ENCODE data around the gene MARK4.

Gene MARK4

DNA sequence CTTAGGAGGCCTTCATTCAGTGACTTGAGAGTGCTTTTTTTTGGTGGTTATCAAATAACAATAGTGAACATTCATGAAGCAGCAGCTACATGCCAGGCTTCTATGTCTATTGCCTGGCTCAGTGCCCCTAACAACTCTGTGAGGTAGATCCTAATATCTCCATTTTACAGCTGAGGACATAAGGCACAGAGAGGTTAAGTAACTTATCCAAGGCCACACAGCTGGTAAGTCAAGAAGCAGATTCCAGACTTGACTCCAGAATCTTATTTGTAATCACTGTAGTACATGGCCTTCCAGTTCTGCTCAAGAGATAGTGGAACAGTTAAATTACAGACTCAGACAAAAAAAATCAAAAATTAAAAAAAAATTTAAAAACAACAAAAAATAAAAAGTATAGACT is 44.8 kb downstream of the MARK4 start:
- no peak overlapping the region for H3K4me3 ChIP-seq (ENCODE audit: low read depth, low read length)
- TF ChIP-seq, protein P1, sequence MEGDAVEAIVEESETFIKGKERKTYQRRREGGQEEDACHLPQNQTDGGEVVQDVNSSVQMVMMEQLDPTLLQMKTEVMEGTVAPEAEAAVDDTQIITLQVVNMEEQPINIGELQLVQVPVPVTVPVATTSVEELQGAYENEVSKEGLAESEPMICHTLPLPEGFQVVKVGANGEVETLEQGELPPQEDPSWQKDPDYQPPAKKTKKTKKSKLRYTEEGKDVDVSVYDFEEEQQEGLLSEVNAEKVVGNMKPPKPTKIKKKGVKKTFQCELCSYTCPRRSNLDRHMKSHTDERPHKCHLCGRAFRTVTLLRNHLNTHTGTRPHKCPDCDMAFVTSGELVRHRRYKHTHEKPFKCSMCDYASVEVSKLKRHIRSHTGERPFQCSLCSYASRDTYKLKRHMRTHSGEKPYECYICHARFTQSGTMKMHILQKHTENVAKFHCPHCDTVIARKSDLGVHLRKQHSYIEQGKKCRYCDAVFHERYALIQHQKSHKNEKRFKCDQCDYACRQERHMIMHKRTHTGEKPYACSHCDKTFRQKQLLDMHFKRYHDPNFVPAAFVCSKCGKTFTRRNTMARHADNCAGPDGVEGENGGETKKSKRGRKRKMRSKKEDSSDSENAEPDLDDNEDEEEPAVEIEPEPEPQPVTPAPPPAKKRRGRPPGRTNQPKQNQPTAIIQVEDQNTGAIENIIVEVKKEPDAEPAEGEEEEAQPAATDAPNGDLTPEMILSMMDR (IDR thresholded peaks at IDR 0.05; ENCODE audit: borderline replicate concordance, insufficient read depth, low read depth, low read length), result no peak

- TF ChIP-seq, protein P1 (IDR thresholded peaks at IDR 0.05; ENCODE audit: borderline replicate concordance, insufficient read depth, low read depth, low read length), result no peak
- no peak overlapping the region for H3K4me3 ChIP-seq (ENCODE audit: low read depth, low read length)
These were observed 45.3 kb downstream of the MARK4 start for GRCh38 chr19:45296355-45296754.

- TF ChIP-seq, protein P1 (IDR thresholded peaks at IDR 0.05; ENCODE audit: borderline replicate concordance, insufficient read depth, low read depth, low read length), result no peak
- H3K4me3 ChIP-seq (ENCODE audit: low read depth, low read length), result no peak overlapping the region
These were observed 46.6 kb downstream of the MARK4 start for GRCh38 chr19:45297674-45298073.

DNA sequence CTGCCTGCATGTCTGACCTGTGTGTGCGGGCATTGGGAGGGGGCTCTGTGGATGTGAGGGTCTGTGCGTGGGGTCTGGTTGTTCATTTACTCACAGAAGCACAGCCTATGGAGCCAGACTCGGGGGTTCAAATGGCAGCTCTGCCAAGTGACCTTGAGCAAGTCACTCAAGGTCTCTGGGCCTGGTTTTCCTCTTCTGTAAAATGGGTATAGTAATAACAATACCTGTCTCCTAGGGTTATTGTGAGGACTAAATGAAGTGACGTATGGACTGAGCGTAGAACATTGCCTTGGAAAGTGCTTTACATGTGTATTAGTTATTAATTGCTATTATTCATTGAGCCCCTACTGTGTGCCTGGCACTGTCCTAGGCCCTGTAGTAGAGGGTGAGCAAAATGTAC is 47.2 kb downstream of the MARK4 start:
- no peak overlapping the region for H3K4me3 ChIP-seq (ENCODE audit: low read depth, low read length)
- TF ChIP-seq, protein P1 (IDR thresholded peaks at IDR 0.05; ENCODE audit: borderline replicate concordance, insufficient read depth, low read depth, low read length), result no peak

DNA sequence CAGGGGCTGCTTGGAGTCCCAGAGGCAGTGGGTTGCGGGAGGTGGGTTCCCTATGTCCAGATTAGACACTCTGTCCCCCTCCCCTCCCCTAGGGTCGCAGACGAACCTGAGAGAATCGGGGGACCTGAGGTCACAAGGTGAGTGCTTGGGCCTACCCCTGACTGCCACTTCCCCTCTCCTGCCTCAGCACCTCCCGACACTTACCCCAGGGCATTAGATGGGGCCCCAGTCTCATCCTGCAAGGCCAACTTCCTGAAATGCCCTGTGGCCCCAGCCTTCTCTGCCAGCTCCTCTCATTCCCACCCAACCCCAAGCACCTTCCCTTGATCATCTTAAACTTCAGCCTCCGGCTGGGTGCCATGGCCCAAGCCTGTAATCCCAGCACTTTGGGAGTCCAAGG is 48.6 kb downstream of the MARK4 start:
- no peak overlapping the region for H3K4me3 ChIP-seq (ENCODE audit: low read depth, low read length)
- TF ChIP-seq, protein P1 (IDR thresholded peaks at IDR 0.05; ENCODE audit: borderline replicate concordance, insufficient read depth, low read depth, low read length), result no peak

GRCh38 chr19:45302416-45302815 is 51.3 kb downstream of the MARK4 start:
- TF ChIP-seq, protein P1 (IDR thresholded peaks at IDR 0.05; ENCODE audit: borderline replicate concordance, insufficient read depth, low read depth, low read length), result no peak
- H3K4me3 ChIP-seq (ENCODE audit: low read depth, low read length), result no peak overlapping the region

DNA sequence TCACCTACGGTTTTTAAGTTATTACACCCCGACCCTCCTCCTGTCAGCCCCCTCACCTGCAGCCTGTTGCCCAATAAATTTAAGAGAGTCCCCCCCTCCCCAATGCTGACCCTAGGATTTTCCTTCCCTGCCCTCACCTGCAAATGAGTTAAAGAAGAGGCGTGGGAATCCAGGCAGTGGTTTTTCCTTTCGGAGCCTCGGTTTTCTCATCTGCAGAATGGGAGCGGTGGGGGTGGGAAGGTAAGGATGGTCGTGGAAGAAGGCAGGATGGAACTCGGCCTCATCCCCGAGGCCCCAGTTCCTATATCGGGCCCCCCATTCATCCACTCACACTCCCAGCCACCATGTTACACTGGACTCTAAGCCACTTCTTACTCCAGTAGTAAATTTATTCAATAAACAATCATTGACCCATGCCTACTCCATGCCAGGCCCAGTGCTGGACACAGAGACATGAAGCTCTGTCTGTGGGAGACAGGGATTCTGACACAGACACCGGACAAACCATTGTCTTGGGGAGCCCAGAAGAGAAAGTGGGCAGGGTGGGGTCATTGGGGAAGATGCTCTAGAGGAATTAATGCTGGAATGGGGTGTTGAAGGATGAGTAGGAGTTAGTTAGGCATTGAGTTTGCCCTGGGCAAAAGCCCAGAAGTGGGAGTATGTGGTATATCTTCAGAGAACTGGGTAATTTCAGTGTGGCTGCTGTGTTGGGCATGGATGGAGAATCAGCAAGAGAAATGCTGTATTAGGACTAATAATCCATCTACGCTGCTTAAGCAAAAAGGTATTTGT is 52.4 kb downstream of the MARK4 start:
- TF ChIP-seq, protein P1 (IDR thresholded peaks at IDR 0.05; ENCODE audit: borderline replicate concordance, insufficient read depth, low read depth, low read length), result no peak
- H3K4me3 ChIP-seq (ENCODE audit: low read depth, low read length), result no peak overlapping the region
